GM13977 (cell line): Measurements from ENCODE around the gene CPVL.

Experiments
- DNase-seq: peaks from one replicate; pipeline ENCODE4 v3.0.0; 2012; ENCODE audit warnings: low spot score
- CTCF ChIP-seq: IDR thresholded peaks from 2 replicates; pipeline ENCODE4 v1.5.1; 2012; ENCODE audit warnings: mild to moderate bottlenecking, control low read depth; ENCODE audit not compliant: insufficient read depth; ENCODE audit errors: extremely low read depth, missing control alignments
- in situ Hi-C: fragments of 300-500 bp; cut with MboI; formaldehyde crosslinking; loops from one replicate; pipeline ENCODE4 v1.12.0; 2022; ENCODE audit warnings: low sequenced_read_pairs, low pct_unique_long_range_greater_than_20kb, mixed read lengths, inconsistent platforms; ENCODE audit not compliant: unreplicated experiment

CPVL gene

GRCh38 chr7:29190349-29191045 is 44.2 kb upstream of the CPVL start:
- in situ Hi-C loops: no loop called here
- TF ChIP-seq CTCF: no peak
- DNase-seq: no peak

- peak; percentile 67 for DNase-seq
- peak; percentile 84 for TF ChIP-seq CTCF
- in situ Hi-C loops: no loop called here
Measured at GRCh38 chr7:29189743-29190201, 43.4 kb upstream of the CPVL start.

- in situ Hi-C loops: no loop called here
- TF ChIP-seq CTCF: no peak
- no peak for DNase-seq
Measured at GRCh38 chr7:29185613-29186012, 39.3 kb upstream of the CPVL start.

GRCh38 chr7:29184599-29184998 is 38.3 kb upstream of the CPVL start:
- no peak for DNase-seq
- in situ Hi-C loops: no loop called here

GRCh38 chr7:29179115-29179514 is 32.8 kb upstream of the CPVL start:
- DNase-seq: no peak
- in situ Hi-C loops: no loop called here

More at GRCh38 chr7:29184599-29184998, 38.3 kb upstream of the CPVL start:
- no peak for TF ChIP-seq CTCF

GRCh38 chr7:29177963-29178600 is 31.7 kb upstream of the CPVL start:
- no peak for DNase-seq
- TF ChIP-seq CTCF: no peak
- in situ Hi-C loops: no loop called here

More at GRCh38 chr7:29179115-29179514, 32.8 kb upstream of the CPVL start:
- no peak for TF ChIP-seq CTCF
